NOMO-1 (cell line): ENCODE data around the gene SRBD1.

ENCODE experiments used
- DNase-seq, 2 experiments: peaks; one replicate each; lab custom pipeline; 2025; ENCODE audit not compliant: unreplicated experiment in 2 of 2; lab: John Stamatoyannopoulos, UW

Gene SRBD1

GRCh38 chr2:45598545-45598944 is 12.5 kb downstream of the SRBD1 start:
- DNase-seq = no peak

GRCh38 chr2:45596761-45597160 is 14.3 kb downstream of the SRBD1 start:
- DNase-seq = no peak

GRCh38 chr2:45595721-45596435 is 15.2 kb downstream of the SRBD1 start:
- DNase-seq = no peak

GRCh38 chr2:45591073-45591472 is 20.0 kb downstream of the SRBD1 start:
- DNase-seq = no peak

- no peak for DNase-seq
These were observed 22.8 kb downstream of the SRBD1 start for GRCh38 chr2:45588158-45588829.

GRCh38 chr2:45586600-45586999 is 24.5 kb downstream of the SRBD1 start:
- DNase-seq = no peak

- DNase-seq = peak; percentile 15 to 68
These were observed 25.7 kb downstream of the SRBD1 start for GRCh38 chr2:45585267-45585861.

GRCh38 chr2:45583977-45584376 is 27.1 kb downstream of the SRBD1 start:
- peak; percentile 79 to 80 for DNase-seq

- DNase-seq = no peak
These were observed 28.5 kb downstream of the SRBD1 start for GRCh38 chr2:45582522-45582921.

GRCh38 chr2:45578056-45578843 is 32.8 kb downstream of the SRBD1 start:
- DNase-seq = peak; percentile 11 to 57

- no peak for DNase-seq
These were observed 33.6 kb downstream of the SRBD1 start for GRCh38 chr2:45577441-45577840.

GRCh38 chr2:45575881-45576280 is 35.2 kb downstream of the SRBD1 start:
- DNase-seq = no peak

GRCh38 chr2:45572979-45573378 is 38.1 kb downstream of the SRBD1 start:
- no peak for DNase-seq

GRCh38 chr2:45571940-45572339 is 39.1 kb downstream of the SRBD1 start:
- DNase-seq = no peak

GRCh38 chr2:45570671-45571334 is 40.3 kb downstream of the SRBD1 start:
- no peak for DNase-seq

- no peak for DNase-seq
These were observed 42.1 kb downstream of the SRBD1 start for GRCh38 chr2:45568935-45569334.

- DNase-seq = peak; percentile 80 to 98
These were observed 42.9 kb downstream of the SRBD1 start for GRCh38 chr2:45567974-45568789.

GRCh38 chr2:45567288-45567963 is 43.6 kb downstream of the SRBD1 start:
- no peak for DNase-seq

- DNase-seq = peak in 1 of 2 experiments; percentile 12
These were observed 51.6 kb downstream of the SRBD1 start for GRCh38 chr2:45559436-45559835.
